GM12878 (cell line): ENCODE measurements around the gene ZNF680. TPM values are rescaled to one million over a fixed set of nuclear protein-coding genes. Genes with fewer than 3 reads are reported as not detected.

ENCODE experiments used
- ATAC-seq: fragments of 200-7000 bp; cut with Tn5 transposase; 3 replicates; pipeline ENCODE4 v1.9.1; 2020; ENCODE audit warnings: mild to moderate bottlenecking, moderate library complexity
- BruUV-seq: library from RNA; stranded (reverse); fragments of 400-500 nt; replicated peaks from 2 replicates; lab custom pipeline; 2021; lab: Mats Ljungman, UMichigan
- CTCF ChIA-PET: fragments of 300-600 bp; sonication (Branson Sonifier 250); formaldehyde crosslinking; extraction: SDS; loops from one replicate; lab custom pipeline; 2021; ENCODE audit warnings: inconsistent platforms; lab: Yijun Ruan, JAX
- POLR2A ChIA-PET: fragments of 350-600 bp; formaldehyde crosslinking; extraction: SDS; loops from one replicate; lab custom pipeline; 2021; ENCODE audit warnings: inconsistent platforms; lab: Charles Lee
- RAD21 ChIA-PET: fragments of 300-600 bp; sonication (Branson Sonifier 250); formaldehyde crosslinking; loops from one replicate; lab custom pipeline; 2023; ENCODE audit warnings: antibody characterized with exemption; ENCODE audit not compliant: unreplicated experiment; lab: Charles Lee
- SMC1A ChIA-PET: fragments of 300-600 bp; sonication (Branson Sonifier 250); formaldehyde crosslinking; loops from one replicate; lab custom pipeline; 2023; ENCODE audit not compliant: unreplicated experiment, uncharacterized antibody; lab: Charles Lee
- DNase-seq: peaks from one replicate; pipeline ENCODE4 v3.0.0-alpha.2; 2011; ENCODE audit warnings: low read depth, low spot score
- FAIRE-seq: peaks from 3 replicates; lab custom pipeline; 2011; peaks lifted over from hg19 to GRCh38; lab: Jason Lieb, UNC
- H2AFZ ChIP-seq: 2 replicates; pipeline ENCODE4 v1.6.0; 2011; ENCODE audit warnings: low read depth, low read length, control low read depth; ENCODE audit not compliant: control insufficient read depth
- H3K27ac ChIP-seq: 2 replicates; pipeline ENCODE4 v1.5.1; 2011; ENCODE audit warnings: control low read depth; ENCODE audit not compliant: control insufficient read depth, insufficient read depth
- H3K27me3 ChIP-seq, 2 experiments: replicated peaks in 1 of 2; 2 replicates each; pipeline versions ENCODE4 v1.6.0 to v1.6.1; 2011; ENCODE audit warnings: low read length in 1 of 2; ENCODE audit not compliant: control insufficient read depth in 2 of 2, insufficient read depth in 2 of 2
- H3K36me3 ChIP-seq, 2 experiments: 2 replicates each; pipeline ENCODE4 v1.5.1; 2011; ENCODE audit warnings: low read length in 1 of 2; ENCODE audit not compliant: control insufficient read depth in 2 of 2, insufficient read depth in 2 of 2
- H3K4me1 ChIP-seq: 2 replicates; pipeline ENCODE4 v1.6.1; 2011; ENCODE audit warnings: mild to moderate bottlenecking, low read length, moderate library complexity, mixed read lengths; ENCODE audit not compliant: control insufficient read depth, insufficient read depth
- H3K4me2 ChIP-seq: 2 replicates; pipeline ENCODE4 v1.6.0; 2011; ENCODE audit warnings: control low read depth; ENCODE audit not compliant: control insufficient read depth, insufficient read depth
- H3K4me3 ChIP-seq: fragments of 200-600 bp; sonication (generic); 2 replicates; pipeline ENCODE4 v1.5.1; 2016
- H3K79me2 ChIP-seq: 2 replicates; pipeline ENCODE4 v1.6.0; 2011; ENCODE audit warnings: low read length; ENCODE audit not compliant: control insufficient read depth, insufficient read depth
- H3K9ac ChIP-seq: 2 replicates; pipeline ENCODE4 v1.8.0; 2011; ENCODE audit warnings: low read length, control low read depth, mixed read lengths; ENCODE audit not compliant: control insufficient read depth, insufficient read depth
- H3K9me3 ChIP-seq: replicated peaks from 3 replicates; pipeline ENCODE4 v1.5.1; 2011; ENCODE audit warnings: mild to moderate bottlenecking, low read length; ENCODE audit not compliant: control insufficient read depth, insufficient read depth
- H4K20me1 ChIP-seq: 2 replicates; pipeline ENCODE4 v1.6.0; 2011; ENCODE audit not compliant: control insufficient read depth, insufficient read depth
- ATF7 ChIP-seq: fragments of 450-650 bp; IDR thresholded peaks from 2 replicates; pipeline ENCODE4 v1.6.1; 2016; ENCODE audit warnings: low read depth, mild to moderate bottlenecking
- LARP7 ChIP-seq: fragments of 450-650 bp; IDR thresholded peaks from 2 replicates; pipeline ENCODE4 v1.6.1; 2017; ENCODE audit warnings: mild to moderate bottlenecking
- MEF2A ChIP-seq: IDR thresholded peaks from 2 replicates; pipeline ENCODE4 v1.6.1; 2011; ENCODE audit warnings: low read depth, mild to moderate bottlenecking, low read length, moderate library complexity; ENCODE audit not compliant: insufficient read depth
- POLR2AphosphoS2 ChIP-seq: IDR thresholded peaks from 2 replicates; pipeline ENCODE4 v1.6.1; 2011; ENCODE audit warnings: low read depth, mild to moderate bottlenecking, low read length, improper control_type of control experiment, moderate library complexity
- POLR2AphosphoS5 ChIP-seq: IDR thresholded peaks from 2 replicates; pipeline ENCODE4 v1.6.1; 2011; ENCODE audit warnings: mild to moderate bottlenecking, low read length, inconsistent platforms
- RBBP5 ChIP-seq: fragments of 200-600 bp; sonication (generic); conservative IDR thresholded peaks from 2 replicates; pipeline ENCODE4 v1.6.1; 2016
- TARDBP ChIP-seq: IDR thresholded peaks from 2 replicates; pipeline ENCODE4 v1.6.1; 2016; ENCODE audit warnings: borderline replicate concordance
- TCF12 ChIP-seq: IDR thresholded peaks from 2 replicates; pipeline ENCODE4 v1.6.1; 2011; ENCODE audit warnings: low read depth, mild to moderate bottlenecking, low read length
- WGBS: methylation state at CpG from one replicate; pipeline ENCODE4 v1.1.6; 2016; ENCODE audit warnings: low lambda C conversion rate; ENCODE audit not compliant: insufficient replicate concordance, insufficient coverage; ENCODE audit errors: missing lambda C conversion rate; 5-methylcytosine and 5-hydroxymethylcytosine counted together
- in situ Hi-C: fragments of 300-500 bp; cut with MboI; formaldehyde crosslinking; loops from 9 replicates; pipeline ENCODE4 v1.14.3; 2018; ENCODE audit warnings: mixed read lengths
- intact Hi-C: fragments of 100-400 bp; cut with micrococcal nuclease; formaldehyde crosslinking; loops from one replicate; pipeline ENCODE4 v1.14.2; 2022; ENCODE audit not compliant: unreplicated experiment
- polyA plus RNA-seq, 11 experiments: library from polyadenylated mRNA; depleted of rRNA in 4 of 11; unstranded in 6 of 11; stranded (reverse) in 5 of 11; fragments of >200 nt; fragmentation: Nextera tagmentation in 4 of 11; fragmentation: Illumina TruSeq in 1 of 11; extraction: Ambion mirVana in 4 of 11; extraction: Trizol in 1 of 11; gene quantifications; 1 replicate in 1 of 11; 2 replicates in 10 of 11; pipeline versions ENCODE4 v1.2.1 to v1.2.3, GENCODE V29; 2011 to 2016; ENCODE audit warnings: inconsistent platforms in 2 of 11, missing spikeins in 2 of 11, low read depth in 1 of 11
- total RNA-seq, 4 experiments: library from RNA; depleted of rRNA in 3 of 4; stranded (reverse); fragments of >200 nt in 3 of 4; fragmentation: Illumina TruSeq in 1 of 4; extraction: Trizol in 1 of 4; gene quantifications; 2 replicates each; pipeline versions ENCODE4 v1.2.1 to v1.2.3, GENCODE V29; 2013 to 2021
- TF ChIP-seq, protein P1 (sequence below): fragments of 450-650 bp; IDR thresholded peaks from 2 replicates; pipeline ENCODE4 v1.6.1; 2017; ENCODE audit warnings: mild to moderate bottlenecking, moderate library complexity
- TF ChIP-seq, protein P2 (sequence below): IDR thresholded peaks from 2 replicates; pipeline ENCODE4 v1.6.1; 2011; ENCODE audit warnings: low read depth, mild to moderate bottlenecking, low read length, moderate library complexity, borderline replicate concordance; ENCODE audit errors: extremely low read depth

ZNF680 gene
- total and polyA plus RNA-seq, 10 of the 15 experiments (the other 5 are each of a cell fraction or from before 2014, with no cell fraction given): 5.0 to 13.6 (median 7.8) TPM

DNA sequence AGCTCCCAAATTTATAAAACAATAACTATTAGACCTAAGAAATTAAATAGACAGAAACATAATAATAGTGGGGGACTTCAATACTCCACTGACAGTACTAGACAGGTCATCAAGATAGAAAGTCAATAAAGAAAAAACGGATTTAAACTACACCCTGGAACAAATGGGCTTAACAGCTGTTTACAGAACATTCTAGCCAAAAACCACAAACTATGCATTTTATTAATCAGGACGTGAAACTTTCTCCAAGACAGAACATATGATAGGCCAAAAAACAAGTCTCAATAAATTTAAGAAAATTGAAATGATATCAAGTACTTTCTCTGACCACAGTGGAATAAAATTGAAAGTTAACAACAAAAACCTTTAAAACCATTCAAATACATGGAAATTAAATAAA lies 46.4 kb downstream of the ZNF680 start:
- no peak overlapping the region for H3K9ac ChIP-seq
- WGBS: 97% methylated on average over 2 of the region's 2 CpGs
- TF ChIP-seq, protein P1, sequence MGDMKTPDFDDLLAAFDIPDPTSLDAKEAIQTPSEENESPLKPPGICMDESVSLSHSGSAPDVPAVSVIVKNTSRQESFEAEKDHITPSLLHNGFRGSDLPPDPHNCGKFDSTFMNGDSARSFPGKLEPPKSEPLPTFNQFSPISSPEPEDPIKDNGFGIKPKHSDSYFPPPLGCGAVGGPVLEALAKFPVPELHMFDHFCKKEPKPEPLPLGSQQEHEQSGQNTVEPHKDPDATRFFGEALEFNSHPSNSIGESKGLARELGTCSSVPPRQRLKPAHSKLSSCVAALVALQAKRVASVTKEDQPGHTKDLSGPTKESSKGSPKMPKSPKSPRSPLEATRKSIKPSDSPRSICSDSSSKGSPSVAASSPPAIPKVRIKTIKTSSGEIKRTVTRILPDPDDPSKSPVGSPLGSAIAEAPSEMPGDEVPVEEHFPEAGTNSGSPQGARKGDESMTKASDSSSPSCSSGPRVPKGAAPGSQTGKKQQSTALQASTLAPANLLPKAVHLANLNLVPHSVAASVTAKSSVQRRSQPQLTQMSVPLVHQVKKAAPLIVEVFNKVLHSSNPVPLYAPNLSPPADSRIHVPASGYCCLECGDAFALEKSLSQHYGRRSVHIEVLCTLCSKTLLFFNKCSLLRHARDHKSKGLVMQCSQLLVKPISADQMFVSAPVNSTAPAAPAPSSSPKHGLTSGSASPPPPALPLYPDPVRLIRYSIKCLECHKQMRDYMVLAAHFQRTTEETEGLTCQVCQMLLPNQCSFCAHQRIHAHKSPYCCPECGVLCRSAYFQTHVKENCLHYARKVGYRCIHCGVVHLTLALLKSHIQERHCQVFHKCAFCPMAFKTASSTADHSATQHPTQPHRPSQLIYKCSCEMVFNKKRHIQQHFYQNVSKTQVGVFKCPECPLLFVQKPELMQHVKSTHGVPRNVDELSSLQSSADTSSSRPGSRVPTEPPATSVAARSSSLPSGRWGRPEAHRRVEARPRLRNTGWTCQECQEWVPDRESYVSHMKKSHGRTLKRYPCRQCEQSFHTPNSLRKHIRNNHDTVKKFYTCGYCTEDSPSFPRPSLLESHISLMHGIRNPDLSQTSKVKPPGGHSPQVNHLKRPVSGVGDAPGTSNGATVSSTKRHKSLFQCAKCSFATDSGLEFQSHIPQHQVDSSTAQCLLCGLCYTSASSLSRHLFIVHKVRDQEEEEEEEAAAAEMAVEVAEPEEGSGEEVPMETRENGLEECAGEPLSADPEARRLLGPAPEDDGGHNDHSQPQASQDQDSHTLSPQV: no peak
- no peak for TF ChIP-seq TARDBP
- no peak for TF ChIP-seq MEF2A
- H3K9me3 ChIP-seq: peaks cover 5% of the 10 kb centered on the region
- CTCF ChIA-PET: no interaction called here
- SMC1A ChIA-PET: no interaction called here
- no peak overlapping the region for H2AFZ ChIP-seq
- H3K4me3 ChIP-seq: no peak overlapping the region
- no peaks in the 10 kb centered on the region for H4K20me1 ChIP-seq
- intact Hi-C loops: loop anchor here (10.0 kb wide), 1 partner anchor 192 kb away; no protein-coding TSS in a partner anchor
- H3K4me2 ChIP-seq: no peak overlapping the region
- H3K36me3 ChIP-seq: no peaks in the 10 kb centered on the region
- FAIRE-seq (no peak), DNase-seq (no peak), ATAC-seq (no peak)
- POLR2A ChIA-PET: no interaction called here
- RAD21 ChIA-PET: no interaction called here
- in situ Hi-C loops: no loop called here
- H3K4me1 ChIP-seq: no peaks in the 10 kb centered on the region
- BruUV-seq: no TSS peak
- no peak overlapping the region for H3K27ac ChIP-seq
- no peaks in the 10 kb centered on the region for H3K79me2 ChIP-seq
- no peaks in the 10 kb centered on the region for H3K27me3 ChIP-seq

DNA sequence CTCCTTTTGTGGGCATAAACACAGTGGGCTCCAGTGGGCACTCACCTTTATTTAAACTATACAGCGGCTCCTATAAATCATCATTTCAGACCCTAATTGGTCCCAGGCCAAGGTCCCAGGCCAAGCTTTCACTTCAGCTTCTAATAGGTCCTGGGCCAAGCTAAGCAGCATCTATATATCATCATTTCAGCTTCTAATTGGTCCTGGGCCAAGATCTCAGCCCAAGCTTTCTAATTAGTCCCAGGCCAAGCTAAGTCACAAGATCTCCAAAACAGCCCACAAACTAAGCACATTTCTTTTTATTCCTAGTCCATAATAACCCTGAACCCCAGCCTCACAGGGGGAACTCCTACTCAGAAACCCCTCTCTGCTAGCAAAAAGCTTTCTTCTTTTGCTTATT lies 47.1 kb downstream of the ZNF680 start:
- Histone ChIP-seq H3K27ac (no peak overlapping the region), H3K36me3 (no peaks in the 10 kb centered on the region), H3K27me3 (no peaks in the 10 kb centered on the region), H3K4me2 (no peak overlapping the region), H3K9ac (no peak overlapping the region), H2AFZ (no peak overlapping the region), H3K79me2 (no peaks in the 10 kb centered on the region), H3K4me1 (no peaks in the 10 kb centered on the region), H3K9me3 (peaks cover 2% of the 10 kb centered on the region), H4K20me1 (no peaks in the 10 kb centered on the region), H3K4me3 (no peak overlapping the region)
- ATAC-seq (no peak), DNase-seq (no peak), FAIRE-seq (no peak)
- TF ChIP-seq ATF7 (no peak), RBBP5 (no peak), TCF12 (no peak), LARP7 (no peak), POLR2AphosphoS5 (no peak), POLR2AphosphoS2 (no peak)
- TF ChIP-seq, protein P2, sequence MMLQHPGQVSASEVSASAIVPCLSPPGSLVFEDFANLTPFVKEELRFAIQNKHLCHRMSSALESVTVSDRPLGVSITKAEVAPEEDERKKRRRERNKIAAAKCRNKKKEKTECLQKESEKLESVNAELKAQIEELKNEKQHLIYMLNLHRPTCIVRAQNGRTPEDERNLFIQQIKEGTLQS: no peak
- ChIA-PET RAD21 (no interaction called here), CTCF (no interaction called here), SMC1A (interaction anchor here (0.7 kb wide), 1 partner anchor 12 kb away, joined by 3 read pairs; no protein-coding TSS in a partner anchor), POLR2A (no interaction called here)
- in situ Hi-C loops: no loop called here
- no TSS peak for BruUV-seq
- intact Hi-C loops: loop anchor here (10.0 kb wide), 1 partner anchor 191 kb away; no protein-coding TSS in a partner anchor
- 100% methylated on average over 1 of the region's 1 CpG for WGBS
